Esophagus muscularis mucosa (tissue), 4 donors: ENCODE results near the gene HLCS. TPM values are rescaled to one million over a fixed set of nuclear protein-coding genes. Genes with fewer than 3 reads are reported as not detected.

ENCODE experiments used
- DNase-seq: peaks from one replicate; pipeline ENCODE4 v3.0.0-alpha.2; 2017; ENCODE audit errors: extremely low spot score
- H3K27ac ChIP-seq, 4 donors: fragments of 200-600 bp; sonication (generic); replicated peaks in 1 of 4; 1 replicate in 3 of 4; 2 replicates in 1 of 4; pipeline ENCODE4 v1.5.1; 2016 to 2019; ENCODE audit warnings: mild to moderate bottlenecking in 1 of 4
- H3K27me3 ChIP-seq, 4 donors: fragments of 200-600 bp; sonication (generic); one replicate each; pipeline versions ENCODE4 v1.5.1 to v1.6.0; 2016 to 2019
- H3K36me3 ChIP-seq, 4 donors: fragments of 200-600 bp; sonication (generic); one replicate each; pipeline ENCODE4 v1.5.1; 2016 to 2019
- H3K4me1 ChIP-seq, 4 donors: fragments of 200-600 bp; sonication (generic); one replicate each; pipeline ENCODE4 v1.5.1; 2016 to 2019
- H3K4me3 ChIP-seq, 4 donors: fragments of 200-600 bp; sonication (generic); 1 replicate in 2 of 4; 2 replicates in 2 of 4; pipeline ENCODE4 v1.5.1; 2016 to 2019; ENCODE audit warnings: mild to moderate bottlenecking in 4 of 4, moderate library complexity in 1 of 4
- H3K9me3 ChIP-seq, 4 donors: fragments of 200-600 bp; sonication (generic); 1 replicate in 3 of 4; 2 replicates in 1 of 4; pipeline ENCODE4 v1.5.1; 2016 to 2019
- CTCF ChIP-seq, 3 experiments: fragments of 200-600 bp in 2 of 3; fragments of 450-650 bp in 1 of 3; sonication (generic) in 2 of 3; IDR thresholded peaks; one replicate each; pipeline ENCODE4 v1.5.1; 2017 to 2019; ENCODE audit warnings: antibody characterized with exemption in 3 of 3, mild to moderate bottlenecking in 2 of 3, moderate library complexity in 1 of 3
- EP300 ChIP-seq: sonication (generic); formaldehyde crosslinking; IDR thresholded peaks from one replicate; pipeline ENCODE4 v1.6.1; 2017; ENCODE audit warnings: antibody characterized with exemption
- POLR2A ChIP-seq: fragments of 450-650 bp; IDR thresholded peaks from one replicate; pipeline ENCODE4 v1.6.1; 2017; ENCODE audit warnings: antibody characterized with exemption, moderate library complexity, mild to moderate bottlenecking, low read depth
- POLR2AphosphoS5 ChIP-seq, 2 donors: sonication (generic); formaldehyde crosslinking; IDR thresholded peaks; one replicate each; pipeline ENCODE4 v1.6.1; 2017; ENCODE audit warnings: antibody characterized with exemption in 2 of 2
- WGBS: methylation state at CpG from one replicate; pipeline ENCODE4 v1.1.5; 2018; 5-methylcytosine and 5-hydroxymethylcytosine counted together
- intact Hi-C: fragments of 100-400 bp; cut with DNase I; formaldehyde crosslinking; loops from one replicate; pipeline ENCODE4 v1.15.1; 2023
- total RNA-seq, 4 donors: library from RNA; depleted of rRNA; stranded (reverse); fragments of >200 nt; gene quantifications; one replicate each; pipeline versions ENCODE4 v1.1.0 to v1.2.1, GENCODE V29; 2016

The HLCS gene
- total RNA-seq, 4 donors from 2014 or later: 15.9 to 25.3 (median 22.0) TPM

GRCh38 chr21:36799869-36800268 lies 166.6 kb downstream of the HLCS start:
- H3K27ac ChIP-seq: no peak overlapping the region
- WGBS: 85% methylated on average over 5 of the region's 5 CpGs
- TF ChIP-seq EP300 (no peak), POLR2A (no peak), CTCF (IDR thresholded peaks at IDR 0.05) (no peak), POLR2AphosphoS5 (IDR thresholded peaks at IDR 0.05) (no peak)
- H3K4me1 ChIP-seq: no peaks in the 10 kb centered on the region
- no peaks in the 10 kb centered on the region for H3K27me3 ChIP-seq
- DNase-seq: no peak
- no peak overlapping the region for H3K4me3 ChIP-seq
- peaks cover 0 to 10% (median 7%) of the 10 kb centered on the region in 4 donors for H3K9me3 ChIP-seq
- H3K36me3 ChIP-seq: peaks cover 0 to 4% (median 0%) of the 10 kb centered on the region in 4 donors
- intact Hi-C loops: no loop called here

- Histone ChIP-seq H3K36me3 (peaks cover 0 to 4% (median 0%) of the 10 kb centered on the region in 4 donors), H3K4me3 (no peak overlapping the region), H3K27me3 (no peaks in the 10 kb centered on the region), H3K27ac (no peak overlapping the region), H3K9me3 (peaks cover 0 to 10% (median 7%) of the 10 kb centered on the region in 4 donors), H3K4me1 (no peaks in the 10 kb centered on the region)
- DNase-seq: no peak
- intact Hi-C loops: no loop called here
- TF ChIP-seq EP300 (no peak), POLR2A (no peak), POLR2AphosphoS5 (IDR thresholded peaks at IDR 0.05) (no peak)
Measured at GRCh38 chr21:36798491-36798890, 168.0 kb downstream of the HLCS start.

GRCh38 chr21:36796070-36796469 lies 170.4 kb downstream of the HLCS start:
- intact Hi-C loops: no loop called here
- peaks cover 0 to 10% (median 7%) of the 10 kb centered on the region in 4 donors for H3K9me3 ChIP-seq
- no peaks in the 10 kb centered on the region for H3K4me1 ChIP-seq

GRCh38 chr21:36792505-36792967 lies 173.9 kb downstream of the HLCS start:
- no peaks in the 10 kb centered on the region for H3K36me3 ChIP-seq
- TF ChIP-seq POLR2A: no peak
- no peak for TF ChIP-seq CTCF (IDR thresholded peaks at IDR 0.05)
- no peak for TF ChIP-seq EP300
- TF ChIP-seq POLR2AphosphoS5 (IDR thresholded peaks at IDR 0.05): no peak
- H3K9me3 ChIP-seq: peaks cover 0 to 10% (median 7%) of the 10 kb centered on the region in 4 donors
- intact Hi-C loops: no loop called here
- no peak overlapping the region for H3K27ac ChIP-seq
- WGBS: 83% methylated on average over 6 of the region's 6 CpGs
- H3K27me3 ChIP-seq: no peaks in the 10 kb centered on the region
- no peak overlapping the region for H3K4me3 ChIP-seq
- DNase-seq: no peak
- H3K4me1 ChIP-seq: no peaks in the 10 kb centered on the region

More at GRCh38 chr21:36796070-36796469, 170.4 kb downstream of the HLCS start:
- no peak for DNase-seq
- H3K4me3 ChIP-seq: no peak overlapping the region
- no peak overlapping the region for H3K27ac ChIP-seq
- 93% methylated on average over 2 of the region's 2 CpGs for WGBS
- no peak for TF ChIP-seq CTCF (IDR thresholded peaks at IDR 0.05)
- TF ChIP-seq EP300: no peak
- TF ChIP-seq POLR2A: no peak
- TF ChIP-seq POLR2AphosphoS5 (IDR thresholded peaks at IDR 0.05): no peak
- no peaks in the 10 kb centered on the region for H3K36me3 ChIP-seq
- no peaks in the 10 kb centered on the region for H3K27me3 ChIP-seq

- H3K27ac ChIP-seq: no peak overlapping the region
- H3K4me1 ChIP-seq: no peaks in the 10 kb centered on the region
- H3K4me3 ChIP-seq: no peak overlapping the region
- H3K36me3 ChIP-seq: no peaks in the 10 kb centered on the region
- H3K9me3 ChIP-seq: peaks cover 0 to 10% (median 7%) of the 10 kb centered on the region in 4 donors
- no peak for DNase-seq
- intact Hi-C loops: no loop called here
- 85% methylated on average over 18 of the region's 21 CpGs for WGBS
- no peaks in the 10 kb centered on the region for H3K27me3 ChIP-seq
- TF ChIP-seq CTCF (IDR thresholded peaks at IDR 0.05): no peak
- no peak for TF ChIP-seq POLR2A
- TF ChIP-seq EP300: no peak
- TF ChIP-seq POLR2AphosphoS5 (IDR thresholded peaks at IDR 0.05): no peak
Measured at GRCh38 chr21:36791695-36792470, 174.6 kb downstream of the HLCS start.
